HUDEP-2 (cell line): Measurements from ENCODE around the gene DPP6.

Experiments
- DNase-seq, 76 experiments: peaks; one replicate each; lab custom pipeline; 2025; ENCODE audit not compliant: unreplicated experiment in 76 of 76; lab: John Stamatoyannopoulos, UW

DPP6 gene

DNA sequence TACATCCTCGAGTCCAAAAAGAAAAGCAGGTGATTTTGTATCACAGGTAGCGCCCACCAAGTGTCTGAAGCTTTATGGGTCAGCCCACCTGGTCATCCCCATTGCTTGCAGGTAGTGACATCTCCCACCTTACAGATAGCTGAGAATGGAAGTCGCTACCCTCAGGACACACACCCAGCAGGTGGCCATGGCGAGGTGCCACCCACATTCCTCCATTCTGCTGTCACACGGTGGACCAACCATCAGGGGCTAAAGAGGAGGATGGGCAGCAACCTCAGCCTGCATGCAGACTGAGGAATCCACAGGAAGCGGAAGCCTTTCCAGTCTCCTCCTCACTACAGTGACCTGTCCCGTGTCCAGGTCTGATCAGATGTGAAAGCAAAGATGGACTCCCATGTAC, 787.9 kb downstream of the DPP6 start:
- DNase-seq = no peak

GRCh38 chr7:154841731-154842331, 789.6 kb downstream of the DPP6 start:
- peak in 58 of 76 experiments; percentile 5 to 74 (median 42) for DNase-seq

DNA sequence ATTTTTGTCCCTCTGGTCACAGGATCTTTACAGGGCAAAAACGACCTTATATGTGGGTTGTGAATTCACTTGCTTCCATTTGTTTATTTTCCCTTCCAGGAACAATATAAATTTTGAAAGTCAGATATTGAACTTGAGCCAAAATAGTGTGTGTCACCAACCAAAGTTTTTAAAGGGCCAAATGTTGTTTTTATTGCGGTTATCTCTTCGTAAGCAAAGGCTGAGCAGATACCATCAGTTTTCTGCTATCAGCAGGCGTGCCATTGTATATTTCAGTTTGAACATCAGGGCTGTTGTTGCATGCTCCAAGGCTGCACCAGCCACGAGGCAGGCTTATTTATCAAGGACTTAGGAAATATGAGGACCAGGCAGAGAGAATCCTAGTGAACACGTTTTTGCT, 790.4 kb downstream of the DPP6 start:
- peak in 46 of 76 experiments; percentile 2 to 77 (median 37) for DNase-seq

DNA sequence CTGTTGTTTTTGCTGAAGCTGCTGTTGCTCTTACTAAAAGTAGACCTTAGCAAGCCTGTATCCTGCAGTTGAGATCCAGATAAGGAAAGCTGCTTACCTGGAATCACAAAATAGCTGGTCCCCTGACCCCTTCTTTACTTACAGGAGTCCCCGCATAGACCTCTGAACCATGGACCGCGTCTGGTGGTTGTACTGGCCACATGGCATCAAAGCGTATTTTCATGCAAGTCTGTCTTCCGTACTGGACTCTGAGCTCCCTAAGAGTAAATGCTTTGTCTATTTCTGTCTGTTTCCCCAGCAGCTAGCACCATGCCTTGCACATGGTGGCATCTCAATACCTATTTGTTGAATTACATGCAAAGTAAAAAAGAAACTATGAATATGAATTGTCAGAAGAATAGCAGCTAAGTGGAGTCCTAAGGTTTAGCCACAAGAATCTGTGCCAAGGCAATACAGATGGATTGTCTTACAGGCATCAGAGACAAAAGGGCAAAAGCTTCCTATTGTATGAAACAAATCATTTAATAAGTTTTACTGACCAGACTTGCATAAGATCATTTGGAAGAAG, 791.6 kb downstream of the DPP6 start:
- DNase-seq = no peak

DNA sequence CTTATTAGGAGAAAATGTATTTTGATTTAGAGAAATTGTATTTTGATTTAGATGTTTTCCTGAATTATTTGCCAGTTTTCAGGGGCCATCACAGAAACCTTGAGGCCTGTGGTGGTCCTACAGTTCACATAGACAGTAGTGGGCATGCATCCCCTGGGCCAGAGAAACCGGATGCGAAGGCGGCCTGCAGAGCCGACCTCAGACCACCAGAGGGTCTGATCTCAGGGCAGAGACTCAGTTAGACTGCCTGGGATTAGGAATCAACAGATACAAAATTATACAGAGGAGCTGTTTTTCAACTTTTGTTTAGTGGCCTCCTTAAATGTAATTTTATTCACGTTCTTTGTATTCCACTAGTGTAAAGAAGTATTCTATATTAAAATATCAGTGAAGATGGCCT, 792.3 kb downstream of the DPP6 start:
- no peak for DNase-seq

- DNase-seq = no peak
Measured at GRCh38 chr7:154844955-154845354, 792.8 kb downstream of the DPP6 start.

- DNase-seq = no peak
Measured at GRCh38 chr7:154848464-154848863, 796.3 kb downstream of the DPP6 start.

GRCh38 chr7:154852205-154852604, 800.0 kb downstream of the DPP6 start:
- DNase-seq = no peak

DNA sequence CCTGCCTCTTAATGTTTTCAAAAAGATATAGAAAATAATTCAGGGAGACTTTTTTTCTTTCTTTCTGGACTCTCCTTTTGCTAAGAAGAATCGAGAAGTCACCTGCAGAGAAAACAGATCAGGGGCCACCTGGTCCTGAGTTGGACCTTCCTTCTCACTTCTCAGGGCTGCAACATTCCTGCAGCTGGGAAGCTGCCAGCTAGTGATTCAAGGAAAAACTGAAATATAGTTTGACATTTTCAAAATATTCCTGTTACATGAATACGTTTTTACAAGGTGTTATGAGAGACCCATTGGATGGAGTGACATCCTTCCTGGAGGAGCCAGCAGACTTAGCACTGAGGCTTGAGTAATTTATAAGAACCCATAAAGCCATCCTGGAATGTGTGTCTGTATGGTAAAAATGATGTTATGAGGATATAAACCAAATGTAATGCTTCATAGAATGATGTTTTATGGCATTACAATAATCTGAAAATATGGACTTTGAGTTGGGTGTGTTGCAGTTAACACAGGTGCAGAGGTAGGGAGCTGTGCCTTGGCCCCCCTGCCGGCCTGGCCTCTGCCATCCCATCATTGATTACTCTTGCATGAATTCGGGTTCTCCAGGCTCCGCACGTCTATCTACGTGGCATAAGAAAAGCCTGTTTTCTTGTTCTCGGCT, 801.0 kb downstream of the DPP6 start:
- DNase-seq = no peak

DNA sequence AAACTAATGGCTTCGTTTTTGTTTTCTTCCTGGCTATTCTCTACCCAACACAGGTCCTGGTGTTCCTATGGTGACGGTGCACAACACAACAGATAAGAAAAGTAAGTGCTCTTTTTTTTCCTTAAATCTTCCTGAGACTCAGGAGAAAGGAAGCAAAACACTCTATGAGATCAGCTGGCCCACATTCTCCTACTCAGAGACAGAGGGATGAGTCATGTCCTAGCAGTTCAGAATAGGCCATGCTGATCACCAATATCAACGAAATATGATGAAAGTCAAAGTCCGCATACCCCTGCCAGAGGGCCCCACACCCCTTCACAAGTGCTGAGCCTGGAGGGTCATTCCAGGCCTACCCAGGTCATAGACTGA, 801.5 kb downstream of the DPP6 start:
- no peak for DNase-seq

GRCh38 chr7:154854836-154855235, 802.6 kb downstream of the DPP6 start:
- DNase-seq = no peak

DNA sequence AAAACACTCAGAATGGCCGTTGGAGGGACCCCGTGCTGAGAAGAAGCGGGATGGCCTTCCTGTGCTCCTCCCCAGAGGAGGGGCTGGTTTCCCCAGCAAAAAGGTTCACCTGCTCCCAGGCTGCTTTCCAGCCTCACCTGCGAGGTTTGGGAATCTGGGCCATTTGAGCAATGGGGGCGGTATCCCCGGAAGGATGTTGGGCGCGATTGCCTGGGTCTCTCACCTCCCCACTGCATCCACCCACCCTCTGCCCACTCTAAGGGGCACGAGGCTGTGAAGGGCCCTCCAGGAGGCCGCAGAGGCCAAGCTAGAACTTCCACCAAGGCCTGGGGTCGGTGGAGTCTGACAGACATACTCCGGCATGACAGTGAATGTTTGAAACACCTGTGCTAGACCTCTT, 803.2 kb downstream of the DPP6 start:
- no peak for DNase-seq

DNA sequence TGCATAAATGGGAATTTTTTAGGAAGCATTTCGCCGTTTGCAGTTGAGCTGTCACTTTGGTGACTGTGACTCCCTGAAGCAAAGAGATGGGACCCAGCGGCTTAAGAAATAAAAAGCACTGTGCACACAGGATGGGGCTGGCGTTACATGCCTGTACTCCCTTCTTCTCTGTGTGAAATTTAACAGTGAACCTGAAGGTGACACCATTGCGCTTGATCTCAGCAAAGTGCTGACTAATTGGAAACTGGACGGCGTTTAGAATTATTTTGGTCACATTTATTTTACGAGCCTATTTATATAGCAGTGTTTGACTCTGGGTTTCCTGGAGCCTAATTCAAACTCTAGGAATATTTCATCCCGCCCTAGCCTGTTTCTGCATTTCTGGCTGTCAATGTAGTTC, 804.5 kb downstream of the DPP6 start:
- no peak for DNase-seq

DNA sequence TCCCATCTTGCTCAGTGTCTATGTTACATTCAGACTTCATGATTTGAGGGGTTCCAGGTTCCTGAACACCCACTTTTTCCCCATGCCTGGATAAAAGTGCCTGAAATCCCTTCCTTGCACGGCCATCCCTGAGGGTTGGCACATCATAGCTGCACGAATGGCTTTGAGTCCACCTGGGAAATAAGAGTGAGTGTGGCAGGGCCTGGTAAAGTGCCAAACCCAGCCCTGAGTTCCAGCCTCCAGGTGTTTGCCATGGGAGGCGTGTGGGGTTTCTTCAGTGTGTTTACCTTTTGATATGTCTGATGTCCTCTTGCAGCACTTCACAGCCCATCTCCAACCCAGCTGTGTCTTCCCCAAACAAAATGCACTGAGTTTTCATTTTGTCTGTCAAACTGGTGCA, 805.0 kb downstream of the DPP6 start:
- no peak for DNase-seq

DNA sequence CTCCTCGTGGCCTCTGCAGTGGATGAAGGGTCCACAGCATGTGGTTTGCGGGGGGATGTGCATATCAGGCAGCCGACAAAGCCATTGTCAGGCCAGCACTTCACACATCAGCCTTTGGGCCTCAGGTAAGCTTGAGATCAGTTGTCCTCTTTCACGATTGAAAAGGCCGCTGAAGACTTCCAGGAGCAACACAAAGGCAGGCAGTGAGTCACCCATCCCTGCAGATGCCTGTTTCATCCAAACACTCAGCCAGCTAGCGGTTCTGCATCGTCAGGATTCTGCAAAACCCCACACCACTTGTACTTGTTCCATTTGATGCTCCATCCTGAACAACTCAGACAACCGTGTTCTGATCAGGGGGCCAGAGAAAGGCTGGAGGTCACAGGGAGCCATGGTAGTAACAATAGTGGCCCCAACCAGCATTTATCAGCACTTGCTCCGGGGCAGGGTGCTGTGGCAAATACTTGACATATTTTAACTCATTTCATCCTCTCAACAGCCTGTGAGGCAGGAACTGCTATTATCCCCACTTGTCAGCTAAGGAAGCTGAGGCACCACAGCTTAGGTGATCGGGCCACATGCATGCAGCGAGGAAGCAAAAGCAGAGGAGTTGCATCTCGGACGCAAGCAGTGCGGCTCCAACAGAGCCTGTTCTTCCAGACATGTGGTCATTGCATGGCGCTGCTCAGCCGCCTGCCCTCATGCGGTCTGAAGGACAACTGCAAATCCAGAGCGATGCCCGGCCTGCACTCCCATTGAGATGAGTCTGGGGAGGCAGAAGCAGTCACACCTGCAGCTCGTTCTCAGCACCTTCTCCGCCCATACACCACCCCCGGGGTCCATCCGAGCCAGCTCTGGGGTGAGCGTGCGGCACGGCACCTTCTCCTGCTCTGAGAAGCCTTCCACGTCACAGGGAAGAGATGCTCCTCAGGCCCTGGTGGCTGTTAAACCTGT, 805.8 kb downstream of the DPP6 start:
- DNase-seq = no peak

DNA sequence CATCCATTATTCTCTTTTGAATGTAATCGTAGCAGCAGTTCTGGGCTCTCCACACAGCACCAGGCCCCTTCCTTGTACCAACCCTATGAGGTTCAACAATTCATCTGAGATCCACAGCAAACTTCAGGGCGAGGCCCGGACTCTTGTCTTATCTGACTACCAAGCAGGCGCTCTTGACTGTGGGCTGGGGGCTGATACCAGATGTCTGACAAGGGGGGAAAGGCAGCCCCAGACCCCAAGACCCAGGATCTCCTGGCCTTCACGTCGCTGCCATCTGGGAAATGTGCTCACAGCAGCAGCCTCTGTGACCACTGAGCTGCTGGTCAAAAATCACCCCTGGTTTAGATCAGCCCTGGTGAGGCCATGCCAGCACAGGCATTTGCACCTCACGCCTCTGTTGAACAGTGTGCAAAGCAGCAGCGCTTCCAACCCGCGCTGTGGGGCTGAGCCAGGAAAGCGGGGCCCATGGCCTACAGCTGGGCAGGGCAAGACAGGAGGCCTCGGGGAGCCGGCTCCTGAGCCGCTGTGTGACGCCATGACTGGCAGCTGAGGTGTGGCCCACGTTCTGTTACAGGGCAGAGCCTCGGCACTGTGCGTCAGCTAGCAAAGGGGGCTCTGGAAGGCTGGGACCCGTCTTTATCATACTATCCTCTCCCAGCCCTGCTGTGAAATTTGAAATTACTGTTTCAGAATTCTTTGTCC, 806.8 kb downstream of the DPP6 start:
- DNase-seq = peak in 13 of 76 experiments; percentile 1 to 45 (median 13)

GRCh38 chr7:154859747-154860620, 807.8 kb downstream of the DPP6 start:
- DNase-seq = no peak

DNA sequence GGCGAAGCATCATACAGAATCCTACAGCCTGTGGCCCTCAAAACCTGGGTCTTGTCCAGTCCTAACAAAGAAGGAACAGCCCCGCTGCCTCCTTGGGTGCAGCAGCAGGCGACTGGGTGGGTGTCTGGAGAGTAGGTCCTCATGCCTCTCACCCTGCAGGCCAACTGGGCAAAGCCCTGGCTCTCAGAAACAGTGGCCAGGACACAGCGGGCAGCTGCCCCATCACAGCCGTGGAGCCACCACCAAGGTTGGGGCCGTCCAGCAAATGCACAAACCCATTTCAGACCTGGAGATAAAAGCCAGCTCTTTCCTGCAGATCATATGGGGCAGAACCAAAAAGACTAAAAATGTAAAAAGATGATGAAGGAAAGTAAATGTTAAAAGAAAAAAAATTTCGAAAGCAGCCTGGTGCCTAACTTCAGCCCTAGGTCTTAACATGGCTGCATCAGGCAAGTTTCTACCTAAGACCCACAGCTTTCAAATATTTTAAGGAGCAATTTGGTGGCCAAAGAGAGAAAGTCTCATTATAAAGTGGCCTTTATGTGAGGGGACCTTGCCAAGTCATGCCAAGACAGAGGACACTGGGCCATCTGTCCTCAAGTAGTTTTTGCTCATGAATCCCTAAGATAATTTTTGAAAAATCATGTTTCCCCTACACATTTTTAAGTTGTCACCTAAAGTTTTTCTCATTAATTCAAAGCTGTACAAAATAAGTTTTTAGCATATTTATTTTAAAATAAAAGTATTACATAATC, 808.6 kb downstream of the DPP6 start:
- DNase-seq = no peak

GRCh38 chr7:154861589-154861988, 809.4 kb downstream of the DPP6 start:
- no peak for DNase-seq
